KMS-11 (cell line): Measurements from ENCODE around the gene RERE.

ENCODE experiments used
- H2AFZ ChIP-seq: fragments of 200-600 bp; sonication (generic); 2 replicates; pipeline ENCODE4 v1.6.1; 2016; ENCODE audit warnings: antibody characterized with exemption, mixed run types, low read depth
- H3K27ac ChIP-seq: fragments of 200-600 bp; sonication (generic); 2 replicates; pipeline ENCODE4 v1.6.1; 2016; ENCODE audit warnings: mild to moderate bottlenecking, mixed run types
- H3K27me3 ChIP-seq: fragments of 200-600 bp; sonication (generic); 2 replicates; pipeline ENCODE4 v1.6.1; 2017; ENCODE audit warnings: mild to moderate bottlenecking, low read depth, mixed run types, moderate library complexity; ENCODE audit not compliant: insufficient read depth
- H3K36me3 ChIP-seq: fragments of 200-600 bp; sonication (generic); 2 replicates; pipeline ENCODE4 v1.6.1; 2017; ENCODE audit warnings: mild to moderate bottlenecking, mixed run types; ENCODE audit not compliant: insufficient read depth
- H3K4me1 ChIP-seq: fragments of 200-600 bp; sonication (generic); 2 replicates; pipeline ENCODE4 v1.6.1; 2016; ENCODE audit warnings: mild to moderate bottlenecking, low read depth, mixed run types; ENCODE audit not compliant: poor library complexity, severe bottlenecking
- H3K4me2 ChIP-seq: fragments of 200-600 bp; sonication (generic); 2 replicates; pipeline ENCODE4 v1.7.0; 2016; ENCODE audit warnings: mild to moderate bottlenecking, mixed run types
- H3K4me3 ChIP-seq: fragments of 200-600 bp; sonication (generic); IDR thresholded peaks from 2 replicates; pipeline ENCODE4 v1.6.1; 2017; ENCODE audit warnings: low read depth, low read length, mixed read lengths; ENCODE audit not compliant: insufficient read depth
- H3K79me2 ChIP-seq: fragments of 200-600 bp; sonication (generic); 2 replicates; pipeline ENCODE4 v1.6.1; 2016; ENCODE audit warnings: low read depth, mixed run types; ENCODE audit not compliant: insufficient read depth
- H3K9ac ChIP-seq: fragments of 200-600 bp; sonication (generic); 2 replicates; pipeline ENCODE4 v1.6.1; 2016; ENCODE audit warnings: mild to moderate bottlenecking, mixed run types
- H4K20me1 ChIP-seq: fragments of 200-600 bp; sonication (generic); 2 replicates; pipeline ENCODE4 v1.6.1; 2016; ENCODE audit warnings: mild to moderate bottlenecking, mixed run types; ENCODE audit not compliant: insufficient read depth
- CTCF ChIP-seq: fragments of 200-600 bp; sonication (generic); conservative IDR thresholded peaks from 2 replicates; pipeline ENCODE4 v1.6.1; 2017; ENCODE audit warnings: low read depth, mild to moderate bottlenecking, antibody characterized with exemption, low read length, moderate library complexity, mixed read lengths

Gene RERE

GRCh38 chr1:8422510-8423268, 394.8 kb downstream of the RERE start:
- TF ChIP-seq CTCF = no peak
- Histone ChIP-seq H3K27ac (no peak overlapping the region), H3K27me3 (peaks cover 30% of the 10 kb centered on the region), H3K9ac (no peak overlapping the region), H2AFZ (no peak overlapping the region), H4K20me1 (peaks cover 9% of the 10 kb centered on the region; the same call in 1 of the 2 replicates), H3K4me1 (peaks cover 12% of the 10 kb centered on the region), H3K4me3 (no peak overlapping the region), H3K79me2 (no peaks in the 10 kb centered on the region), H3K36me3 (no peaks in the 10 kb centered on the region), H3K4me2 (no peak overlapping the region)

- H3K4me2 ChIP-seq = no peak overlapping the region
- no peak overlapping the region for H3K4me3 ChIP-seq
Measured at GRCh38 chr1:8421721-8422120, 395.7 kb downstream of the RERE start.

GRCh38 chr1:8420318-8420717, 397.1 kb downstream of the RERE start:
- no peaks in the 10 kb centered on the region for H3K79me2 ChIP-seq
- H3K4me3 ChIP-seq = no peak overlapping the region
- H3K9ac ChIP-seq = no peak overlapping the region
- H2AFZ ChIP-seq = no peak overlapping the region
- H3K27ac ChIP-seq = no peak overlapping the region
- no peak for TF ChIP-seq CTCF
- no peaks in the 10 kb centered on the region for H3K36me3 ChIP-seq
- H3K27me3 ChIP-seq = peaks cover 17% of the 10 kb centered on the region
- no peaks in the 10 kb centered on the region for H3K4me1 ChIP-seq
- H3K4me2 ChIP-seq = no peak overlapping the region
- no peaks in the 10 kb centered on the region; the same call in 1 of the 2 replicates for H4K20me1 ChIP-seq

More at GRCh38 chr1:8421721-8422120, 395.7 kb downstream of the RERE start:
- no peak overlapping the region for H2AFZ ChIP-seq
- H3K9ac ChIP-seq = no peak overlapping the region
- TF ChIP-seq CTCF = no peak
- H3K36me3 ChIP-seq = no peaks in the 10 kb centered on the region
- peaks cover 4% of the 10 kb centered on the region for H3K4me1 ChIP-seq
- no peak overlapping the region for H3K27ac ChIP-seq
- H3K27me3 ChIP-seq = peaks cover 27% of the 10 kb centered on the region
- H3K79me2 ChIP-seq = no peaks in the 10 kb centered on the region
- peaks cover 3% of the 10 kb centered on the region; the same call in 1 of the 2 replicates for H4K20me1 ChIP-seq

GRCh38 chr1:8419861-8420260, 397.6 kb downstream of the RERE start:
- no peak for TF ChIP-seq CTCF
- Histone ChIP-seq H3K9ac (no peak overlapping the region), H3K4me3 (no peak overlapping the region), H3K79me2 (no peaks in the 10 kb centered on the region), H4K20me1 (peaks cover 4% of the 10 kb centered on the region; the same call in 1 of the 2 replicates), H2AFZ (no peak overlapping the region), H3K27me3 (peaks cover 13% of the 10 kb centered on the region), H3K36me3 (no peaks in the 10 kb centered on the region), H3K4me2 (no peak overlapping the region), H3K27ac (no peak overlapping the region), H3K4me1 (no peaks in the 10 kb centered on the region)
